ENCODE data around the gene CDCA7L. TPM values are rescaled to one million over a fixed set of nuclear protein-coding genes. Genes with fewer than 3 reads are reported as not detected.

Gene CDCA7L
- total and polyA plus RNA-seq, 8 donors, result 27.5 to 63.7 (median 49.1) TPM

DNA sequence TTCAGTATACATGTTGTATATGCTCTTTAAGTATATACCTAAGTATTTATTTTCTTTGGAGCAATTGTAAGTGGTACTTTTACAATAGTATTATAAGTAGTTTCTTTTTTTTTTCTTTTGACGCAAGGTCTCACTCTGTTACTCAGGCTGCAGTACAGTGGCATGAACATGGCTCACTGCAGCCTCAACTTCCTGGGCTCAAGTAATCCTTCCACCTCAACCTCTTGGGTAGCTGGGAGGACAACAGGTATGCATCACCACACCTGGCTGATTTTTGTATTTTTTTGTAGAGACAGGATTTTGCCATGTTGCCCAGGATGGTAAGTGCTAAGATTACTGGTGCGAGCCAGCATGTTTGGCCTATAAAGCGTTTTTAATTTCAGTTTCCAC lies 13.7 kb upstream of the CDCA7L start:
- no peak for ATAC-seq
- TF ChIP-seq, protein P1, sequence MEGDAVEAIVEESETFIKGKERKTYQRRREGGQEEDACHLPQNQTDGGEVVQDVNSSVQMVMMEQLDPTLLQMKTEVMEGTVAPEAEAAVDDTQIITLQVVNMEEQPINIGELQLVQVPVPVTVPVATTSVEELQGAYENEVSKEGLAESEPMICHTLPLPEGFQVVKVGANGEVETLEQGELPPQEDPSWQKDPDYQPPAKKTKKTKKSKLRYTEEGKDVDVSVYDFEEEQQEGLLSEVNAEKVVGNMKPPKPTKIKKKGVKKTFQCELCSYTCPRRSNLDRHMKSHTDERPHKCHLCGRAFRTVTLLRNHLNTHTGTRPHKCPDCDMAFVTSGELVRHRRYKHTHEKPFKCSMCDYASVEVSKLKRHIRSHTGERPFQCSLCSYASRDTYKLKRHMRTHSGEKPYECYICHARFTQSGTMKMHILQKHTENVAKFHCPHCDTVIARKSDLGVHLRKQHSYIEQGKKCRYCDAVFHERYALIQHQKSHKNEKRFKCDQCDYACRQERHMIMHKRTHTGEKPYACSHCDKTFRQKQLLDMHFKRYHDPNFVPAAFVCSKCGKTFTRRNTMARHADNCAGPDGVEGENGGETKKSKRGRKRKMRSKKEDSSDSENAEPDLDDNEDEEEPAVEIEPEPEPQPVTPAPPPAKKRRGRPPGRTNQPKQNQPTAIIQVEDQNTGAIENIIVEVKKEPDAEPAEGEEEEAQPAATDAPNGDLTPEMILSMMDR (IDR thresholded peaks at IDR 0.05), result no peak
- H3K36me3 ChIP-seq, result no peaks in the 10 kb centered on the region
- intact Hi-C loops (cut with DNase I), result no loop called here
- H3K27ac ChIP-seq, result no peak overlapping the region
- H3K4me3 ChIP-seq, result no peak overlapping the region
- no peaks in the 10 kb centered on the region for H3K27me3 ChIP-seq
- no peaks in the 10 kb centered on the region for H3K9me3 ChIP-seq
- no peaks in the 10 kb centered on the region for H3K4me1 ChIP-seq
- DNase-seq, result no peak

- DNase-seq (peak in 2 of 4 donors; percentile 40 to 58), ATAC-seq (no peak)
- no peak overlapping the region for H3K27ac ChIP-seq
- H3K4me1 ChIP-seq, result no peaks in the 10 kb centered on the region
- no peak overlapping the region for H3K4me3 ChIP-seq
- H3K36me3 ChIP-seq, result no peaks in the 10 kb centered on the region
- TF ChIP-seq, protein P1 (IDR thresholded peaks at IDR 0.05), result no peak
- intact Hi-C loops (cut with DNase I), result no loop called here
- H3K9me3 ChIP-seq, result no peaks in the 10 kb centered on the region
- H3K27me3 ChIP-seq, result no peaks in the 10 kb centered on the region
These were observed 8.1 kb upstream of the CDCA7L start for GRCh38 chr7:21953781-21954180.

- H3K9me3 ChIP-seq, result no peaks in the 10 kb centered on the region
- H3K4me1 ChIP-seq, result peaks cover 0 to 35% of the 10 kb centered on the region in 2 donors
- no peak for DNase-seq
- ATAC-seq, result no peak
- intact Hi-C loops (cut with DNase I), result no loop called here
- no peaks in the 10 kb centered on the region for H3K36me3 ChIP-seq
- no peak overlapping the region for H3K4me3 ChIP-seq
- H3K27ac ChIP-seq, result no peak overlapping the region
- peaks cover 0 to 8% of the 10 kb centered on the region in 2 donors for H3K27me3 ChIP-seq
- TF ChIP-seq, protein P1 (IDR thresholded peaks at IDR 0.05), result no peak
These were observed 3.3 kb upstream of the CDCA7L start for GRCh38 chr7:21948887-21949540.

GRCh38 chr7:21948364-21948763 lies 2.7 kb upstream of the CDCA7L start:
- Histone ChIP-seq H3K9me3 (no peaks in the 10 kb centered on the region), H3K27me3 (peaks cover 0 to 8% of the 10 kb centered on the region in 2 donors), H3K36me3 (no peaks in the 10 kb centered on the region), H3K4me1 (peaks cover under 1 to 41% of the 10 kb centered on the region in 2 donors), H3K27ac (no peak overlapping the region), H3K4me3 (no peak overlapping the region)
- TF ChIP-seq, protein P1 (IDR thresholded peaks at IDR 0.05), result no peak
- ATAC-seq, result no peak
- intact Hi-C loops (cut with DNase I), result no loop called here
- DNase-seq, result no peak

GRCh38 chr7:21947946-21948345 lies 2.2 kb upstream of the CDCA7L start:
- H3K36me3 ChIP-seq, result no peaks in the 10 kb centered on the region
- DNase-seq, result no peak
- no peak overlapping the region for H3K27ac ChIP-seq
- H3K4me3 ChIP-seq, result no peak overlapping the region
- intact Hi-C loops (cut with DNase I), result no loop called here
- no peaks in the 10 kb centered on the region for H3K9me3 ChIP-seq
- no peak for ATAC-seq
- H3K27me3 ChIP-seq, result peaks cover 0 to 8% of the 10 kb centered on the region in 2 donors
- TF ChIP-seq, protein P1 (IDR thresholded peaks at IDR 0.05), result no peak
- H3K4me1 ChIP-seq, result peaks cover 4 to 45% of the 10 kb centered on the region in 2 donors
